Measurements from ENCODE around the gene CCDC183. TPM values are rescaled to one million over a fixed set of nuclear protein-coding genes. Genes with fewer than 3 reads are reported as not detected.

Gene CCDC183
- total RNA-seq, 1 experiment from 2014 or later = 1.1 TPM

GRCh38 chr9:136808806-136809158 lies 12.6 kb downstream of the CCDC183 start:
- H3K27ac ChIP-seq (ENCODE audit: insufficient read length, low read depth, low read length) = no peak overlapping the region
- H3T11ph ChIP-seq (ENCODE audit: low read length) = no peak overlapping the region
- H2BK12ac ChIP-seq (ENCODE audit: insufficient read length, low read depth, low read length) = no peak overlapping the region
- peak overlapping the region; percentile 70 to 85 for H3K4me3 Mint-ChIP-seq
- no peak overlapping the region for H3K56ac ChIP-seq (ENCODE audit: insufficient read length, low read depth, low read length)
- TF ChIP-seq CTCF (conservative IDR thresholded peaks at IDR 0.05) = no peak
- no peak for DNase-seq
- H3K18ac ChIP-seq (ENCODE audit: insufficient read length, low read depth, low read length) = no peak overlapping the region
- H4K8ac ChIP-seq (replicated peaks; ENCODE audit: insufficient read length, low read depth, low read length) = no peak overlapping the region
- H2AK5ac ChIP-seq (ENCODE audit: insufficient read length, low read length) = no peak overlapping the region
- H3K9me3 ChIP-seq (ENCODE audit: control insufficient read depth, low read depth, low read length) = no peaks in the 10 kb centered on the region
- peak overlapping the region; percentile 73 for H3K9ac ChIP-seq (ENCODE audit: extremely low read depth, insufficient read length, low read length)
- peaks cover 10% of the 10 kb centered on the region for H3K27me3 Mint-ChIP-seq (ENCODE audit: low read depth)
- H3K4ac ChIP-seq (ENCODE audit: low read depth, low read length) = no peak overlapping the region
- no CpG with 5 or more reads among the region's 14 CpGs for WGBS (ENCODE audit: extremely low coverage, insufficient read length, low lambda C conversion rate)
- H3K79me1 ChIP-seq (ENCODE audit: insufficient read depth, low read depth, low read length, poor library complexity, severe bottlenecking) = peaks cover 11% of the 10 kb centered on the region
- no peak overlapping the region for H2BK15ac ChIP-seq (ENCODE audit: low read depth, low read length)
- H4K20me1 ChIP-seq (ENCODE audit: control insufficient read depth, insufficient read depth, insufficient read length) = peaks cover 4% of the 10 kb centered on the region
- H3K4me1 Mint-ChIP-seq = peaks cover 16 to 27% of the 10 kb centered on the region in 2 experiments
- no peaks in the 10 kb centered on the region for H3K4me1 ChIP-seq (ENCODE audit: insufficient read depth, low read length)
- H3K14ac ChIP-seq (ENCODE audit: insufficient read depth, low read length) = no peak overlapping the region
- no peaks in the 10 kb centered on the region for H3K9me3 Mint-ChIP-seq
- no peak overlapping the region for H2BK5ac ChIP-seq (ENCODE audit: insufficient read length, low read length)
- no peak overlapping the region for H2BK120ac ChIP-seq (ENCODE audit: low read depth, low read length, poor library complexity, severe bottlenecking)
- H2AFZ ChIP-seq (ENCODE audit: low read length) = no peak overlapping the region
- peak overlapping the region; percentile 88 for H3K4me2 ChIP-seq (ENCODE audit: insufficient read depth, insufficient read length, low read length)
- no peaks in the 10 kb centered on the region for H3K27me3 ChIP-seq (ENCODE audit: insufficient read depth, low read length)
- H3K23me2 ChIP-seq (ENCODE audit: insufficient read length, low read depth, low read length, poor library complexity, severe bottlenecking) = peaks cover 15% of the 10 kb centered on the region
- peaks cover 9% of the 10 kb centered on the region; the same call in 1 of the 2 replicates for H3K79me2 ChIP-seq (ENCODE audit: insufficient read depth, low read length)
- no peak overlapping the region; a peak in 2 of 7 replicates for H3K27ac Mint-ChIP-seq
- no peak overlapping the region for H4K5ac ChIP-seq (ENCODE audit: insufficient read length, low read depth, low read length)
- peaks cover 33 to 54% (median 45%) of the 10 kb centered on the region in 3 experiments; a peak in 6 of 7 replicates for H3K36me3 Mint-ChIP-seq (ENCODE audit: insufficient read depth in 1 of 3, low read depth in 3 of 3)
- no peak overlapping the region for H3K23ac ChIP-seq (ENCODE audit: insufficient read length, low read depth, low read length)
- no peak overlapping the region for H2BK20ac ChIP-seq (ENCODE audit: low read depth, low read length, poor library complexity, severe bottlenecking)
- H4K91ac ChIP-seq (ENCODE audit: insufficient read length, low read depth, low read length) = no peak overlapping the region
